ENCODE measurements around the gene RLN2.
A peak's percentile ranks its signal among the peaks of the same experiment; 100 is the strongest.
"Not testable (repeated sequence)": the region's sequence is repeated elsewhere in the genome, so short reads cannot be mapped to it uniquely, and the experiment has no call there.

Gene RLN2, protein sequence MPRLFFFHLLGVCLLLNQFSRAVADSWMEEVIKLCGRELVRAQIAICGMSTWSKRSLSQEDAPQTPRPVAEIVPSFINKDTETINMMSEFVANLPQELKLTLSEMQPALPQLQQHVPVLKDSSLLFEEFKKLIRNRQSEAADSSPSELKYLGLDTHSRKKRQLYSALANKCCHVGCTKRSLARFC

DNA sequence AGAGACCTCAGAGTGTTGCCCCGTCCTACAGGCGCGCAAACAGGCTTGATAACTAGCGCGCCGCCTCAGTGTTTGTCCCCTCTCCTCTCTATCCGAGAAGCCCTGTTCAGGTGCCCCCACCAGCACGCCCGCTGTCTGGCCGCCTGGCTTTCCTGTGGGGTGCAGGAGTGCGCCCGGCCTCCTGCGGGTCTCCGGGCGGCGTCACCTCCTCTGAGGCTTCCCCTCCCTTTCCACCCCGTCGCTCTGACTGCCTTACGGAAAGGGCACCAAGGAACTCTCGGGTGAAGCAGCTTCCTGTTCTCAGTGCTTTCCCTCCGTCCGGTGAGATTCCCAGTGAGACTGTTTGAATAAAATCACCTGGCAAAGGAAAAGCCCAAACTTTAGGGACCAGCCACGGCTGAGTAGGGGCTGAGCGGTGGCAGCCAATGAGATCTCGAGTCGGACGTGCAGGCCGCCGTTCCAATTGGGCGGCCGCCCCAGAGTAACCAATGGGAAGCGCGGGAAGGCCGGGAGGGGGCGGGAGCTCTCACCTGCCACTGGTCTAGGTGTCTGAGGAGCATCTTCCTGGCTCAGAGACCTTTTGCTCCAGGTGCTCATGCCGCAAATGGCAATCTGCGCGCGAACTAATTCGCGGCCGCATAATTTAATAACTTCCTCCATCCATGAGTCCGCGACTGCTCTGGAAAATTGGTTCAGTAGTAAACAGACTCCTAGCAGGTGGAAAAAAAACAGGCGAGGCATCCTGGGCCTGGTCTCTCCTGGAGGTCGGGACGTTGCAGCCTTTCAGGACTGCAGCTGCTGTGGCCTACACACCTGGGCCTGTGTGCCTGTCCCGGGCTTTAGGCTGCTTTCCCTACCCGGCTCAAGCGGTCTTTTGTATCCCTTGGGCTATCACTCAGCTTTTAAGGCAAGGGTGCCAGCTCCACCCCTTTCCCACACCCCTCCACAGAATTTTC is at the start of gene RLN2:
RLN2 (minus strand) TSS at position 877 of the 956 bp plus-strand sequence; CDS start at position 741, 136 bp downstream.
- peak in 1 of 2 donors; percentile 9 for DNase-seq (ENCODE audit: low read depth in 1 of 2, low spot score in 1 of 2)

DNA sequence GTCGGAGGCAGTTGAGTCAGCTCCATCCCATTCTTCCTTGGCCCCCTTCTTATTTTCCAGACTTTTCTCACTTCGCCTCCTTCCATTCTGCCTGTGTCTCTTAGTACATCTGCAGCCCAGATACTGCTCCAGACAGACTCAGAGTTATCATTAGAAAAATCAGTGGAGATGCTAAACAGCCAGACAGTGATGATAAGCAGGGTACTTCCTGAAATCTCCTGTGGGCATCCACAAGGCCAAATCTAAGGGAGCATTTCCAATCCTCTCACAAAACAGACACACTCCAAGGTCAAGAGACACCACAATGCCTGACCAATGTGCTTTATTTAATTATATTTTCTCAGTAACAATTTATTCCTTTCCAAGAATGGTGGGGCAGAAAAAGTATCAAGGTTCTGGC is 49.7 kb upstream of the RLN2 start:
- DNase-seq (ENCODE audit: low read depth in 1 of 2, low spot score in 1 of 2), result no peak

DNA sequence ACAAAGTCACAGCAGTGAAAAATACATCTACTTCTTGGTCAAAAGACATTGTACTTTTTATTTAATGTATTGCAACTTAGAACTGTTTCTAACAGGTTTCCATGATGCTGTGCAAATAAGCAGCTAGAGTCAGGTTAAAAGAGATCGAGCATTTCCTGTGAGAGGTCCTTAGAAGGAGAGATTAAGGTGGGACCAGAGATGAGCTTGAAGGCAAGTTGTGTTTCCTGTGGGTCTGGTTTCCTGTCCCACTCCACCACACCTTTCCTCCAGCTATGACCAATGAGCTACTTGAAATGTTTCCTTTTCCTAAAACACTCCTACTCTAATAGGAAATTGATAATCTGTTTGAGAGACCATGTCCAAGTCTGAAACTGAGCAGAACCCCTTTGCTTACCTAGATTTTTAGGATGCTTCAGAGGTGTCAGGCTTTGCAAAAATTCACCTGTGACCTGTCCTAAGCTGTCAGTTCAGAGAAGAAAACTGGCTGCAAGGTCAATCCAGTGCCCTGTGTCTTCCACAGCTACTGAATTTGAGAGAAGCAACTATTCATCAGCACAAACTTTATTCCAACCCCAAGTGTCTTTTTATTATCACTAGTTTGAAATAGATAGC is 48.2 kb upstream of the RLN2 start:
- DNase-seq (ENCODE audit: low read depth in 1 of 2, low spot score in 1 of 2), result no peak

DNA sequence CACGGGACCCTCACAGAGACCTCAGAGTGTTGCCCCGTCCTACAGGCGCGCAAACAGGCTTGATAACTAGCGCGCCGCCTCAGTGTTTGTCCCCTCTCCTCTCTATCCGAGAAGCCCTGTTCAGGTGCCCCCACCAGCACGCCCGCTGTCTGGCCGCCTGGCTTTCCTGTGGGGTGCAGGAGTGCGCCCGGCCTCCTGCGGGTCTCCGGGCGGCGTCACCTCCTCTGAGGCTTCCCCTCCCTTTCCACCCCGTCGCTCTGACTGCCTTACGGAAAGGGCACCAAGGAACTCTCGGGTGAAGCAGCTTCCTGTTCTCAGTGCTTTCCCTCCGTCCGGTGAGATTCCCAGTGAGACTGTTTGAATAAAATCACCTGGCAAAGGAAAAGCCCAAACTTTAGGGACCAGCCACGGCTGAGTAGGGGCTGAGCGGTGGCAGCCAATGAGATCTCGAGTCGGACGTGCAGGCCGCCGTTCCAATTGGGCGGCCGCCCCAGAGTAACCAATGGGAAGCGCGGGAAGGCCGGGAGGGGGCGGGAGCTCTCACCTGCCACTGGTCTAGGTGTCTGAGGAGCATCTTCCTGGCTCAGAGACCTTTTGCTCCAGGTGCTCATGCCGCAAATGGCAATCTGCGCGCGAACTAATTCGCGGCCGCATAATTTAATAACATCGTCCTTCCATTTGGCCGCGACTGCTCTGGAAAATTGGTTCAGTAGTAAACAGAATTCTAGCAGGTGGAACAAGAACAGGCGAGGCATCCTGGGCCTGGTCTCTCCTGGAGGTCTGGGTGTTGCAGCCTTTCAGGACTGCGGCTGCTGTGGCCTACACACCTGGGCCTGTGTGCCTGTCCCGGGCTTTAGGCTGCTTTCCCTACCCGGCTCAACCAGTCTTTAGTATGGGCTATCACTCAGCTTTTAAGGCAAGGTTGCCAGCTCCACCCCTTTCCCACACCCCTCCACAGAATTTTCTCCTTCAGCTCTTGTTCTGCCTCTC is 34.8 kb upstream of the RLN2 start, which contains the start of gene RLN1:
RLN1 (minus strand) TSS at position 885 of the 990 bp plus-strand sequence; CDS start at position 755, 130 bp downstream.
- peak; percentile 5 to 18 for DNase-seq (ENCODE audit: low read depth in 1 of 2, low spot score in 1 of 2)

DNA sequence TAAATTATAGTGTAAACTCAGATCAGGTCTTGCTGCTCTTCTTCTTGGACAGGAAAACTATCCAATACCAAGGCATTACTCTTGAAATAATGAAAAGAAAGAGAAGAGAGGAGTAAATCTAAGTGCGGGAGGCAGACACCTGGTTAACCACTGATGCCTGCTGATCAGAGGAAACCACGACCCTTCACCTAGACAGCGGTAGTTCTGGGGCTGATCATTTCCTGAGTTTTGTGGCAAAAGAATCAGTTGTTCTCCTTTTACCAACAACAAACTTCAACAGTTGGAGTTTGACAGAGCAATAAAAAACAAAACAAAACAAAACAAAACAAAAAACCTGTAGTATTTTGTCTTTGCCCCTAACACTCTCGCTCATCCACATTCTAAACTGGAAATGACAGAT is 32.2 kb upstream of the RLN2 start:
- peak in 1 of 2 donors; percentile 13 for DNase-seq (ENCODE audit: low read depth in 1 of 2, low spot score in 1 of 2)

DNA sequence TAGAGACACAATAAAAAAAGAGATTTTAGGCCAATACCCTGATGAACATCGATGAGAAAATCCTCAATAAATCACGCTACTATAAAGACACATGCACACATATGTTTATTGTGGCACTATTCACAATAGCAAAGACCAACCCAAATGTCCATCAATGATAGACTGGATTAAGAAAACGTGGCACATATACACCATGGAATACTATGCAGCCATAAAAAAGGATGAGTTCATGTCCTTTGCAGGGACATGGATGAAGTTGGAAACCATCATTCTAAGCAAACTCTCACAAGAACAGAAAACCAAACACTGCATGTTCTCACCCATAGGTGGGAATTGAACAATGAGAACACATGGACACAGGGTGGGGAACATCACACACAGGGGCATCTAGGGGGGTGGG is 26.8 kb upstream of the RLN2 start:
- DNase-seq (ENCODE audit: low read depth in 1 of 2, low spot score in 1 of 2), result not testable (repeated sequence)

DNA sequence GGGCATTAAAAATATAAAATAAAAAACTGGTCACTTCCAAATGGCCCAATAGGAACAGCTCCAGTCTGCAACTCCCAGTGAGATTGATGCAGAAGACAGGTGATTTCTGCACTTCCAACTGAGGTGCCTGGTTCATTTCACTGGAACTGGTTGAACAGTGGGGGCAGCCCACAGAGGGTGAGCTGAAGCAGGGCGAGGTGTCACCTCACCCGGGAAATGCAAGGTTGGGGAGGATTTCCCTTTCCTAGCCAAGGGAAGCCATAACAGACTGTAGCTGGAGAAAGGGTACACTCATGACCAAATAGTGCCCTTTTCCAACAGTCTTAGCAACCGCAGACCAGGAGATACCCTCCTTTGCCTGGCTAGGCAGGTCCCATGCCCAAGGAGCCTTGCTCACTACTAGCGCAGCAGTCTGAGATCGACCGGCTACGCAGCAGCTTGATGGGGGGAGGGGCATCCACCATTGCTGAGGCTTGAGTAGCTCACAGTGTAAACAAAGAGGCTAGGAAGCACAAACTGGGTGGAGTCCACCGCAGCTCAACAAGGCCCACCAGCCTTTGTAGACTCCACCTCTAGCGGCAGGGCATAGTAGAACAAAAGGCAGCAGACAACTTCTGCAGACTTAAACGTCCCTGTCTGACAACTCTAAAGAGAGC is 22.5 kb upstream of the RLN2 start:
- DNase-seq (ENCODE audit: low read depth in 1 of 2, low spot score in 1 of 2), result no peak

DNA sequence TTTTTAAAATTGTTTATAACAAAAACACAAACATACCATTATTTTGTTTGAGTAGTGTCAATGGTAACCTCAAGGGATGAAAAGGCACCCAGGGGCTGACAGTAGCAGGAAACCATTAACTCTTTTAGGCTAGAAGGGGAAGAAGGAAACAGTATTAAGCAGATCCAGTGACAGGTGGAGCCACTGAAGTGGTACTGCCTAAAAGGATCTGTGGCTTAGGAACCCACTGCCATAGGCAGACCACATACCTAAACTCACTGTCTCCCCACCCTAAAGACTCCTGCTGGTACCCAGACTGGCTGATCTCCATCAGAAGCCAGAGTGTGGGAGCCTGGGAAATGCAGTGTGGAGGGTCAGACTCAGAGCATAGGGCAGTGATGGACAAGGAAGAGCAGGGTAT is 21.7 kb upstream of the RLN2 start:
- no peak for DNase-seq (ENCODE audit: low read depth in 1 of 2, low spot score in 1 of 2)

DNA sequence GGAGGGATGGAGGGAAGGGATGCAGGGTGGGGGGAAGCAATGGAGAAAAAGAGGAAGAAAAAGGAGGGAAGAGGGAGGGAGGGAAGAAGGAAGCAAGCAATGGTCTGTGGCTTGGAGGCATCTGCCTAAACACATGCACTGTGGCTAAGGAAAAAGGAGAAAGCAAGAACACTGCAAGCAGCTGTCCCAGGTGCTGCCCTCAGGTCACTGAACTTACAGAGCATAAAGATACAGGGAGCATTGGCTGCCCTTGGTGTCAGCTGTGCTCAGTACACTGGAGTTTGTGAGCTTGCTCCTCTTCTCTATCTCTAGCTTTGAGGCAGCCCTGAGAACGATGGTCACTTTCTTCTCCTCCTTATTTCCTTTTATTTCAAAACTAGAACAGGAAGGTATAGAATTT is 17.1 kb upstream of the RLN2 start:
- not testable (repeated sequence) for DNase-seq (ENCODE audit: low read depth in 1 of 2, low spot score in 1 of 2)

DNA sequence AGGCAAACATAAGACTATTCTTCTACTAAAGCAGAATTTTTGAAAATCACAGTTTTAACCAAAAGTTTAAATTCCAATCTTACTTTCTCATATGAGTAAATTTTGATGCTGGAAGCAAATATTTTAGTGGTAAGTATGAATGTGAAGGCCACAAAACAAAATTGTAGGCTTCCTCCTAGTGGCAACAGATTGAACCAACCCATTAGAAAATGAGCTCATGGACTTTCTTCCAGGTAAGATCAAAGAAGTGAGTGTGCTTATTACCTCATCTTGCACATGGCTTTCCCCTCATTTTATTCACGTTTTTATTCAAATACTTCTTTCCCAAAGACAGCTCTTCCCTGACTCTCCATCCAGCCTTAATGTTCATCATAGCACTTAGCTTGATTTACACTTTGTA is 16.5 kb upstream of the RLN2 start:
- no peak for DNase-seq (ENCODE audit: low read depth in 1 of 2, low spot score in 1 of 2)

DNA sequence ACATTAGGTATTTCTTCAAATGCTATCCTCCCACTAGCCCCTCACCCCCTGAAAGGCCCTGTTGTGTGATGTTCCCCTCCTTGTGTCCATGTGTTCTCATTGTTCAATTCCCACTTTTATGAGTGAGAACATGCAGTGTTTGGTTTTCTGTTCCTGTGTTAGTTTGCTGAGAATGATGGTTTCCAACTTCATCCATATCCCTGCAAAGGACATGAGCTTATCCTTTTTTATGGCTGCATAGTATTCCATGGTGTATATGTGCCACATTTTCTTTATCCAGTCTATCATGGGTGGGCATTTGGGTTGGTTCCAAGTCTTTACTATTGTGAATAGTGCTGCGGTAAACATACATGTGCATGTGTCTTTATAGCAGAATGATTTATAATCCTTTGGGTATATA is 11.9 kb upstream of the RLN2 start:
- not testable (repeated sequence) for DNase-seq (ENCODE audit: low read depth in 1 of 2, low spot score in 1 of 2)

DNA sequence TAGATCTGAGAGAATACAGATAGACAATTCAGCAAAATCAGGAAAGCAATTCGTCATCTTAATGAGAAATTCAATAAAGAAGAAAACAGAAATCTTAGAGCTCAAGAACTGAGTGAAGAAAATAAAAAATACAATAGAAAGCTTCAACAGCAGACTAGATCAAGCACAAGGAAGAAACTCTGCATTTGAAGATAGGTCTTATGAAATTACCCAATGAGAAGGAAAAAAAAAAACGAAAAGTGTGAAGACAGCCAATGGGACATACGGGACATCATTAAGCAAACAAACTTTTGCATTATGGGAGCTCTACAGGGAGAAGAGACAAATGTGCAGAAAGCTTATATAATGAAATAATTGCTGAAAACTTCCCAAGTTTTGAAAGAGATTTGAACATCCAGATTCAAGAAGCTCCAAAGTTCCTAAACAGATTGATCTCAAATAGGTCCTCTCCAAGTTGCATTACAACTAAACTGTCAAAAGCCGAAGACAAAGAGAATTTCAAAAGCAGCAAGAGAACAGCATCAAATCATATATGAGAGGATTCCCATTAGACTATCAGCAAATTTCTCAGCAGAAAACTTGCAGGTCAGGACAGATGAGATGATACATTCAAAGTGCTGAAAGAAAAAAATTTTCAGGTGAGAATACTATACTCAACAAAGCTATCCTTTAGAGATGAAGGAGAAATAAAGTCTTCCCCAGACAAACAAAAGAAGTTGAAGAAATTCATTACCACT is 10.8 kb upstream of the RLN2 start:
- DNase-seq (ENCODE audit: low read depth in 1 of 2, low spot score in 1 of 2), result no peak

DNA sequence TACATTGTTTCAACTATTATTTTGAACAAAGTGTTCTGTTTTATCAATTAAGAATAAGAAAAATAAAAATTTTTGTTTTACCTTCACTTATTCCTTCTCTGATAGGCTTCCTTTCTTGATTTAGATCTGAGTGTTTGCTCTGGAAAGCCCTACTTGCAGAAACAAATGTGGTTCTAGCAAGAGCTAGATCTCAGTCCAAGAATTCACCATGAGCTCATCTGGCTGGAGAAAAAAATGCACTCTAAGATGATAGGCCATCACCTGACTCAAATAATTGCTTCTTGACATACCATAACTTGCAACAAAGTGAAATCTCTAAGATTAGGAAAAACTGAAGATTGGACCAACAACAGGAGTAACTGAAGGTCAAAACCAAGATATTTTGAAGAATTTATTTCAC is 6.3 kb upstream of the RLN2 start:
- no peak for DNase-seq (ENCODE audit: low read depth in 1 of 2, low spot score in 1 of 2)

DNA sequence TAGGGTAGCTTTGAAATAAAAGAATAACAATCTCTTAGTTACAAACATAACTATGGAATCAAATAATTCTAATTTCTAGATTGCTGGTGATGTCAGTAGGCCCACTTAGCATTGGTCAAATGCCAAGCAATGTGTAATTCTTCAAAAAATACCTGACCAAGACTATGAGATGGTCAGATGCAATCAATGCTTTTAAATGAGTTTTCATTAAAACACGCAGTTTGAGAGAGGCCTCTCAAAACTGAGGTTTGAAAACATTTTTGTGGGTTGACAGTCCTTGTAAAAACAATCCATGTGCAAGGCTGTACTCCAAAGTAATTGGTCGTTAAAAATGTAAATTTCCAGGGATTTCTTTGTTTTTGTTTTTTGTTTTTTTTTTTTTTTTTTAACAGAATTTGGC is 1.2 kb upstream of the RLN2 start:
- no peak for DNase-seq (ENCODE audit: low read depth in 1 of 2, low spot score in 1 of 2)

DNA sequence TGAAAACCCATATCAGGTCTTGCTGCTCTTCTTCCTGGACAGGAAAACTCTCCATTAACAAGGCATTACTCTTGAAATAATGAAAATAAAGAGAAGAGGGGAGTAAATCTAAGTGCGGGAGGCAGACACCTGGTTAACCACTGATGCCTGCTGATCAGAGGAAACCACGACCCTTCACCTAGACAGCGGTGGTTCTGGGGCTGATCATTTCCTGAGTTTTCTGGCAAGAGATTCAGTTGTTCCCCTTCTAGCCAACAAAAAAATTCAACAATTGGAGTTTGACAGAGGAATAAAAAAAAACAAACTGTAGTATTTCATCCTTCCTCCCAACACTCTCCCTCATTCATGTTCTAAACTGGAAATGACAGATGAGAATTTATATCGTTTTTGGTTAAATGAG is 3.0 kb downstream of the RLN2 start:
- DNase-seq (ENCODE audit: low read depth in 1 of 2, low spot score in 1 of 2), result no peak

DNA sequence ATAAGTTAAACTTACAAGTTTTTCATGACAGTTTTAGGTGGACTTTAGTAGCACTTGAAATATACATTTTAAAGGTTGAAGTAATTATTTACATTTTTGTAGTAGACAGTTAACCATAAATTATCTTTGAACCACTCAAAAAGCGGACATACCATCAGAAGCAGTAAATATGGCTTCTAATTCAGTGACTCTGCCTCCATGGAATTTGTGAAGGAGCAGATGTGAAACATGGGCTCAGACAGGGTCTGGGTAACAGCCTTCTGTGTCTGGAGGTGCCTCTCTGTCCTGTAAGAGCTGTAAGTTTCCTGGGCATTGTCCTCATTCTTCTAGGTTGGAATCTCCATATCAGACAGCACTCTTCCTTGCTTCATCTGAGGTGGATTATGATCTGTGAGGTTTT is 12.4 kb downstream of the RLN2 start:
- no peak for DNase-seq (ENCODE audit: low read depth in 1 of 2, low spot score in 1 of 2)

DNA sequence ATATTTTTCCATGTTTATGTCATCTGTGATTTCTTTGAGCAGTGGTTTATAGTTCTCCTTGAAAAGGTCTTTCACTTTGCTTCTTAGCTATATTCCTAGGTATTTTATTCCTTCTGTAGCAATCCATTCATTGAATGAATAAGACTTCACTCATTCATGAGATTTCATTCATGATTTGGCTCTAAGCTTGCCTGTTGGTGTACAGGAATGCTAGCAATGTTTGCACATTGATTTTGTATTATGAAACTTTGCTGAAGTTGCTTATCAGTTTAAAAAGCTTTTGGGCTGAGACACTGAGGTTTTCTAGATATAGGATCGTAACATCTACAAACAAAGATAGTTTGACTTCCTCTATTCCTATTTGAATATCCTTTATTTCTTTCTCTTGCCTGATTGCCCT is 15.9 kb downstream of the RLN2 start:
- no peak for DNase-seq (ENCODE audit: low read depth in 1 of 2, low spot score in 1 of 2)

DNA sequence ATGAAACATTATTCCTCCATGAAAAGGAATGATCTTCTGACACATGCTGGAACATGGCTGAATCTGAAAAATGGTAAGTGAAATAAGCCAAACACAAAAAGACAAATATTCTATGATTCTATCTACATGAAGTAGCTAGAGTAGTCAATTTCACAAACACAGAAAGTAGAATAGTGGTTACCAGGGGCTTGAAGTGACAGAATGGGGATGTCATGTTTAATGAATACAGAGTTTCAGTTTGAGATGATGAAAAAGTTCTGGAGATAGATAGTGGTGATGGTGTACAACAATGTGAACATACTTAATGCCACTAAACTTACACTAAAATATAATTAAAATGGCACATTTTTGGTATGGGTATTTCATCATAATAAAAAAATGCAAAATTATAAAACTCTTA is 18.3 kb downstream of the RLN2 start:
- DNase-seq (ENCODE audit: low read depth in 1 of 2, low spot score in 1 of 2), result no peak

DNA sequence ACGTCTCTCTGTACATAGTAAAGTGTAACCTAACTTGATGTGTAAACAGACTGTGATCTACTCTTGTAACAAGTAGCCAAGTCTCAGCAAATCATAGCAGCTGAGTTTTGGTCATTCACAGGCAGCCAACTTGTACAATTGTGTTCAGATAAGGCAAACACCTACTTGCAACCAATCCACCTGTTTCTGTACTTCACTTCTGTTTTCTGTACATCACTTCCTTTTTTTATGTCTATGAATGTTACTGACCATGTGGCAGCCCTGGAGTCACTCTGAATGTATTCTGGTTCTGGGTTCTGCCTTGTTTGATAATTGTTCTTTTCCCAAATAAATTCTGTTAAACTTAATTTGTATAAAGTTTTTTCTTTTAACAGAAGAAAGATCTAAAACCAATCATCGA is 26.0 kb downstream of the RLN2 start:
- no peak for DNase-seq (ENCODE audit: low read depth in 1 of 2, low spot score in 1 of 2)

DNA sequence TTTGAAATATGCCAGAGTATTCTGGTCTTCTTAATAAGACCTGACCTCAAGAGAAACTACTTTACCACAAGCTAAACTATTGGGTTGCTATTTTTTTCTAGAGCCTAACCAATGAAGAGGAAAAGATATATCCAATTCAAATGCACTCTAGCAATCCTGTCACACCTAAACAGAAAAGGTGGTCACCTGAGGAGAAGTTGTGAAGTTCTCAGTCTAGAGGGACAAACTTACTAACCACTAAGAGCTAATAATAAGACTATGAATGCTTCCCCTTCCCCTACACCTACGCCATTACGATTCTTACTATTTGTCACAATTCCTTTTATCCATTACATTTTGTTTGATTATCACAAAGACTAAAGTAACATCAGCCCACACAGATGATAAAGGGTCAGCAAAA is 29.7 kb downstream of the RLN2 start:
- DNase-seq (ENCODE audit: low read depth in 1 of 2, low spot score in 1 of 2), result no peak
